Stimulated activated CD4-positive, alpha-beta T cell treated with anti-CD3 and anti-CD28 coated beads, Interleukin-15, amount 100 ng/mL, for 1 hour (primary cell): Measurements from ENCODE around the gene RIPK3.
"Not testable (repeated sequence)": the region's sequence is repeated elsewhere in the genome, so short reads cannot be mapped to it uniquely, and the experiment has no call there.

Experiments
- DNase-seq, 2 donors: peaks; one replicate each; pipeline ENCODE4 v3.0.0-alpha.2; 2020; ENCODE audit warnings: low read depth in 1 of 2, low spot score in 1 of 2

Gene RIPK3

GRCh38 chr14:24369907-24370687, 30.3 kb upstream of the RIPK3 start:
- DNase-seq, result no peak

- DNase-seq, result no peak
Observed at GRCh38 chr14:24369463-24369862, 29.7 kb upstream of the RIPK3 start.

DNA sequence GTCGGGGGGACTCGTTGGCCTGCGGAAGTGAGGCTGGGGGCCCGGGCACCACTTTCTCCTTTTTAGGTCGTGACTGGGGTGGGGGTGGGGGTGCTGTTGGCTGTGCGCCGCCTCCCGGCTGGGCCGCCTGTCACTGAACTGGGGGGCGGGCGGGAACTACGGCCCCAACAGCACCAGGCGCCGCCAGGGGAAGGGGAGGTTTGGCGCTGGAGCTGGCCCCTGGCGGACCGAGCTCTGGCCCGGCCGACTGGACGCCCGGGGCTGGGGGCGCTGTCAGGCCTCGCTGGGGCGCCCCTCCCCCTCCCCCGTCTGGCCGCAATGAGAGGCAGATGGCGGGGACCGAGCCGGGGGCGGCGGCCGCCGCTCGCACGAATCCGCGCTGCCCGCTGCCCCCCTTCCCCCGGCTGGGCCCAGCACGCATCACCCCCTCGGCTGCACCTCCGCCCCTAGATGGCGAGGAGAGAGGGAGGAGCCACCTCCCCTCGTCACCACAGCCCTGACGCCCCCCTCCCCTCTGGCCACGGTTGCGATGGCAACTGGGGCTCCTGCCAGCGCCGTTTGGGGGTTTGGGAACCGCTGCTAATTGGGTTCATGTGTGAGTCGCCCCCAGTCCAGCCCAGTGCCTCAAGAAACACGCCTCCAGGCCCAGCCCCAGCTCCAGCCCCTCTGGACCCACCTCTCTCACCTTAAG, 28.9 kb upstream of the RIPK3 start:
- no peak for DNase-seq

DNA sequence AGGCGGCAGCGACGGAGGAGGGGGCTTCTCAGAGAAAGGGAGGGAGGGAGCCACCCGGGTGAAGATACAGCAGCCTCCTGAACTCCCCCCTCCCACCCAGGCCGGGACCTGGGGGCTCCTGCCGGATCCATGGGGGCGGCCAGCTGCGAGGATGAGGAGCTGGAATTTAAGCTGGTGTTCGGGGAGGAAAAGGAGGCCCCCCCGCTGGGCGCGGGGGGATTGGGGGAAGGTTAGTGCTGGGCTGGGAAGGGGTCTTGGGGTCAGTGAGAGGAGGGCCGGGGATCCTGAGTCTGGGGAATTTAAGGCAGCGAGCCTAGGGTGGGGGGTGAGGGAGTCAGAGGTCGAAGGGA, 28.4 kb upstream of the RIPK3 start:
- no peak for DNase-seq

GRCh38 chr14:24367514-24368211, 27.9 kb upstream of the RIPK3 start, which contains the start of gene NFATC4:
NFATC4 (plus strand) TSS chr14:24368184; CDS start chr14:24368341, 157 bp downstream.
- DNase-seq, result no peak

- DNase-seq, result peak in 1 of 2 donors; percentile 11
Observed at GRCh38 chr14:24366721-24367513, 27.1 kb upstream of the RIPK3 start.

DNA sequence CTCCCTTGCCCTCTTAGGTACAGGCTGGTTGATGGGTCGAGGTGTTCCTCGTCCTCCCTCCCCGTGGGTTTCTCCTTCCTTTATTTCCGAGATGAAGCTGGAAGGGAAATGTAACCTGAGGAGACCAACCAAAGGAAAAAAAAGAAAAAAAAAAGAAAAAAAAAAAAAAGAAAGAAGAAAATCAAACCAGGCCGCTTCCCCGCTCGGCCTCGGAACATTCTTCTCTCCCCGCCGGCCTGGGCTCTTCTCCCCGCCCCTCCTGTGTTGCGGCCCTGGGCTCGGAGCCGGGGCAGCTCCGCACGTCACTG, 26.6 kb upstream of the RIPK3 start:
- DNase-seq, result no peak

DNA sequence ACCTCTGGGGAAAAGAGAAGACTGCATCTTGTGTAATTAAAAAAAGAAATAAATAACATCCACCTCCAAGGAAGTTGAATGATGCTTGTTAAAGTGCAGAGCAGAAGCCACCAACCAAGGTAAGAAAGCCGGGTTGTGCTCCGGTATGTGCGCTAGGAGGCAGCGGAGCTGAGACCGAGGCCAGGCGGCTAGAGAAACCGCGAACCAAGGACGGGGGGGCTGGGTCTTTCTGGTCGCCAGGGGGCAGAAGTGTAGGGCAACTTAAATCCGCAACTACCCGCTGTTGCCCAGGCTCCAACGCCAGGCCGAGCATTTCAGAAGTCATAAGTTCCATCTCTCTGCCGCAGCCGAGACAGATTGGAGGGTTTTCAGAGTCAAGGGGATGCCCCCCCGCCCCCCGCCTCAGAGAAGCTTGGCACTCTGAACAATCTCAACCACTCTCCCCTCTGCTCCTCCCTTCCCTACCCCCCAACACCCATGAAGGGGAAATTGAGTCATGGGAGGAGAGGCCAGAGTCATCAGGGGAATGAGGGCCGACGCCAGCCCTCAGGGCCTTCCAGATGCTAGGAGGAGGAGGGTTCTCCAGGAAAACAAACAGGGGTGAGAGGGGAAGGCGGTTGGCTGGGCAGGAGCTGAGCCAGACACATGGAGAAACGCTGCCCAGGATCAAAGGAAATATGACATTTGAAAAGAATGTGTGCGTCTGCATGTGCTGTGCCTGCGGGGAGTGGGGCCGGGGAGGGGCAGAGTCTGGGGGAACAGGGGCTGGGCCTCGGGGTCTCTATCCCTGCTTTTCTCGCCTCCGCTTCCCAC, 26.0 kb upstream of the RIPK3 start:
- peak in 1 of 2 donors; percentile 50 for DNase-seq

GRCh38 chr14:24364841-24365240, 25.1 kb upstream of the RIPK3 start:
- no peak for DNase-seq

- no peak for DNase-seq
Observed at GRCh38 chr14:24363401-24363800, 23.6 kb upstream of the RIPK3 start.

DNA sequence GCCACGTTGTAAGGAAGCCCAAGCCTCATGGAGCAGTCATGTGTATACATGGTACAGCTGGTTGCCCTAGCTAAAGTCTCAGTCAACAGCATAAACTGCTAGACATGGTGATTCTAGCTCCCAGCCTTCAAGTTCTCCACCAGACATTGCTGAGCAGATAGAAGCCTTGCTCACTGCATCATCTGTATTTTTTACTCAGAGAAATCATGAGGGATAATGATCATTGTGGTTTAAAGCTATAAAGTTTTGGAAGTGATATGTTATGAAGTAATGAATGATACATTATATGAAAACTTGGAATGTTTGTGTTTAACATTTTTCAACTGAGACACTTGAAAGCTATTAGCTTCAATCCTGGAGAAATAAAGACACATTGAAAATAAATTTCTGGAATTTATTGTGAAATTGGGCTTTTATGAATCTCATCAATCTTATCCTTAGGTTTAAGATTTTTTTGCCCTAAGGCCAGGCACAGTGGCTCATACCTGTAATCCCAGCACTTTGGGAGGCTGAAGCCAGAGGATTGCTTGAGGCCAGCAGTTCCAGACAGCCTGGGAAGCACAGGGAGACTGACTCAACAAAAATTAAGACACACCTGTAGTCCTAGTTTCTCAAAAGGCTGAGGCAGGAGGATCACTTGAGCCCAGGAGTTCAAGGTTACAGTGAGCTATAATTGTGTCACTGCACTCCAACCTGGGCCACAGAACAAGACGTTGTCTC, 22.6 kb upstream of the RIPK3 start:
- no peak for DNase-seq

DNA sequence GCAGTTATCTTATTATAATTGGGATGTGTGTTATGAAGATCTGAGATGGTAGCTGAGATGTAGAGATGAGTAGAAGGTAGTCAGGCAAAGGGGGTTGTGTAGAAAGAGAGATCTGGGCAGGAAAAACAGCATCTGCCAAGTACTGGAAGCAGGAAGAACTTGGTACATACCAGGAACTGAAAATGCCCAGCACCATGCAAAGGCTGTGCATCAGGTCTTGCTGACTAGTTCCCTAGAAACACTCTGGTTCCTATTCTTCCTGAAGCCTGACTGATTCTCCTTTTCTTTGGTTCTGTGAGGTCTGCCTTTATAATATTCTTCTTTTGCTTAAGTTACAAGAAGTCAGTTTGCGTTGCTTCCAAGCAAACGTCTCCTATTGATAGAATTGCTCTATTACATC, 21.5 kb upstream of the RIPK3 start:
- no peak for DNase-seq

GRCh38 chr14:24360281-24360680, 20.5 kb upstream of the RIPK3 start:
- no peak for DNase-seq

DNA sequence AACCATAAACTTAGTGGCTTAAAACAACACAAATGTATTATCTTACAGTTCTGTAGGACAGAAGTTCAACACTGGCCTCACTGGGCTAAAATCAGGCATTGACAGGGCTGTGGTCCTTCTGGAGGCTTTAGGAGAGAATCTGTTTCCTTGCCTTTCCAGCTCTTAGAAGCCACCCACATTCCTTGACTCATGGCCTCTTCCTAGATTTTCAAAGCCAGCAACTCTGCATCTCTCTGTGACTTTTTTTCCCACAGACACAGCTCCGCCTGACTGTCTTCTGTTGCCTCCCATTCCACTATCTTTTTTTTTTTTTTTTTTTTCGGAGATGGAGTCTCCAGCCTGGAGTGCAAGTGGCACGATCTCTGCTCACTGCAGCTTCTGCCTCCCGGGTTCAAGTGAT, 16.4 kb upstream of the RIPK3 start:
- no peak for DNase-seq

- DNase-seq, result no peak
Observed at GRCh38 chr14:24355009-24355408, 15.2 kb upstream of the RIPK3 start.

DNA sequence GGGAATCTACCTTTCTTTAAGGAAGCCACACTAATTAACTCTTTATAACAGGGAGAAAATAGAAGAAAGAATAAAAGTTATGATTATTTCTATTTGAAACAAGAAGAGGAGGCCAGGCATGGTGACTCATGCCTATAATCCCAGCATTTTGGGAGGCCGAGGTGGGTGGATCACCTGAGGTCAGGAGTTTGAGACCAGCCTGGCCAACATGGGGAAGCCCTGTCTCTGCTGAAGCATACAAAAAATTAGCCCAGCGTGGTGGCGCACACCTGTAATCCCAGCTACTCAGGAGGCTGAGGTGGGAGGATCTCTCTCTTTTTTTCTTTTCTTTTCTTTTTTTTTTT, 14.7 kb upstream of the RIPK3 start:
- not testable (repeated sequence) for DNase-seq

GRCh38 chr14:24353559-24354481, 14.0 kb upstream of the RIPK3 start:
- DNase-seq, result no peak

DNA sequence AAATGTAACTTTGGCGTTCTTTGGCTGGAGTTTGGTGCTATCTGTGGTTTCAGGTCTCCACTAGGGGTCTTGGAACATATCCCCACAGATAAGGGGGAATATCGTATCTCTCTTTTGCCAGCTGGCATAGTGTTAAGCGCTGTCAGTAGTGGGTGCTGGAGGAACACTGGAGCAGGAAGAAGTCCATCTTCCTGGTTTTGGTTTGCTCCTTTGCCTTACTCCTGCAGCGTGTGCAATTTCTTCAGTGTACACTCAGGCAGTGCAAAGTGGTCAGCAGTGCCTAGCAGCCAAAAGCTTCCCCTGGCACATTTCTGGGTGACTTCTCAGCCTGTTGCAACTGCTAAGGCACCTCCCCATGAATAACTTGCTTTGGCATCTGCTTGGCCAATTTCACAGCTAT, 11.7 kb upstream of the RIPK3 start:
- DNase-seq, result no peak

- no peak for DNase-seq
Observed at GRCh38 chr14:24349742-24350141, 10.0 kb upstream of the RIPK3 start.
